GM12872 (cell line): ENCODE results near the gene CLSTN2.

ENCODE experiments used
- TF ChIP-seq, protein P1 (sequence below): IDR thresholded peaks from 3 replicates; pipeline ENCODE4 v1.5.1; 2011; ENCODE audit warnings: low read depth, mild to moderate bottlenecking, low read length, moderate library complexity; ENCODE audit not compliant: insufficient read depth

Gene CLSTN2

DNA sequence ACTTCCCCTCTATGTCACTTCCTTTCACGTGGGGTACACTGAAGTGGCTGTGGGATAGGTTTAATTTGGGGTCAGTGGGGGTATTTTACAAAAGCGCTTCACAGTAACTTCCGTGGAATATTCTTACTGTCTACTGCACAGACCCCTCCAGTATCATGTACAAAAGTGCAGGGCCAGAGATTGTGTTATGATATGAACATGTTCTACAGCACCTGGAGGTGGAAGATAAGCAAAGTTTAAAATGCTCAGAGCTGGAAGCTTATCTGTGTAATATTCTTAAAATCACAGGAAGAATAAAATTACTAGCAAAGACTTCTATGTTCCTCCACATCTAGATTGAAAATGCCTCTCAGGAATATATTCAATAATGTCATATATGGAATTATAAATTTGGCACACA is 658.8 kb downstream of the CLSTN2 start:
- TF ChIP-seq, protein P1, sequence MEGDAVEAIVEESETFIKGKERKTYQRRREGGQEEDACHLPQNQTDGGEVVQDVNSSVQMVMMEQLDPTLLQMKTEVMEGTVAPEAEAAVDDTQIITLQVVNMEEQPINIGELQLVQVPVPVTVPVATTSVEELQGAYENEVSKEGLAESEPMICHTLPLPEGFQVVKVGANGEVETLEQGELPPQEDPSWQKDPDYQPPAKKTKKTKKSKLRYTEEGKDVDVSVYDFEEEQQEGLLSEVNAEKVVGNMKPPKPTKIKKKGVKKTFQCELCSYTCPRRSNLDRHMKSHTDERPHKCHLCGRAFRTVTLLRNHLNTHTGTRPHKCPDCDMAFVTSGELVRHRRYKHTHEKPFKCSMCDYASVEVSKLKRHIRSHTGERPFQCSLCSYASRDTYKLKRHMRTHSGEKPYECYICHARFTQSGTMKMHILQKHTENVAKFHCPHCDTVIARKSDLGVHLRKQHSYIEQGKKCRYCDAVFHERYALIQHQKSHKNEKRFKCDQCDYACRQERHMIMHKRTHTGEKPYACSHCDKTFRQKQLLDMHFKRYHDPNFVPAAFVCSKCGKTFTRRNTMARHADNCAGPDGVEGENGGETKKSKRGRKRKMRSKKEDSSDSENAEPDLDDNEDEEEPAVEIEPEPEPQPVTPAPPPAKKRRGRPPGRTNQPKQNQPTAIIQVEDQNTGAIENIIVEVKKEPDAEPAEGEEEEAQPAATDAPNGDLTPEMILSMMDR = no peak

DNA sequence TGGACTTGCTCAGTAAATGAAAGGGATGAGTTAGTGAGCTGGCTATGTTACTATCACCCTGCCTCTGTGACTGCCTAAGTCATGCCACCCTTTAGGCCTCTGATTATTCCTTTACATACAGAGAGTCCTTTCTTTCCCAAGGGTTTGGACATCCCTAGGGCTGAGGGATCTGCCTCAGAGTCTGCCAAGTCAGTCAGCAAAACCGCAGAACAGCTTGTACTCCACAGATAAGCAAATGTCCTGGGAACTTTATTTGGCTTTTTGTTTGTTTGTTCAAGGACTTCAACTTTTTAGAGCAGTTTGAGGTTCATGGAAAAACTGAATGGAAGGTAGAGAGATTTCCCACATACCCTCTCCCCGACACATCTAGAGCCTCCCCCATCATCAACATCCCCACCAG is 660.3 kb downstream of the CLSTN2 start:
- TF ChIP-seq, protein P1 = no peak

DNA sequence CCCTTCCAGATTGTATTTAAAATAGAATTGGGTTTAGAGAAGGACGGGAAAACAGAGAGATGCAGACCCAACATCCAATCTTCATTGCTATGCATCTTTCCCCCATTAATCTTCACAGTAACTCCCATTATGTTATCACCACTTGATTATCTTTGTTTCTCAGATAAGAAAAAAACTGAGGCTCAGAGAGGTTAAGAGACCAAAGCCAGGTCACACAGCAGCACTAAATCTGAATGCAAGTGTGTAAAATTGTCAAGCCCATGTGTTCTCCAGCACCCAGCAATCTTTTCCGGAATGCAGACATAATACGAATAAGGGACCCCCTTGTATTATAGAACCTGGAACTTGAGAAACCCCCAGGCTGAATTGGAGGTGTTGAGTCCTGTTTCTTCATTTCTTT is 662.4 kb downstream of the CLSTN2 start:
- TF ChIP-seq, protein P1 = no peak

DNA sequence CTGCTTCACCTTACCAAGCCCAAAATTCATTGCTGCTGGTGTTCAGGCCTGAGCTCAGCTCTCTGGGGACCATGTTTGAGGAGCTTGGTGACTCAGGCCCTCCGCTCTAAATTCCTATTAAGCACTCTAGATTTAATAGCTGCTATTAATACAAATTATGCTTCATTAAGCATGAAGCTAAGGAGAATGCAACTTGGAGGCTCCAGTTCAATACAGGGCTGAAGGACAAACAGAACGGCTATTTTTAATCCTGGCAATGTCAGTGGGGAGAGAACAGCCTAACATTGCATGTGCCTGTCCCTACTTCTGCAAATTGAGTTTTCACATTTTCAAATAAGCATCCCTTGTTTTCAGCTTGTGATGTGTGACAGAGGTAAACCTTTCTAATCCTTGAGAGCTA is 662.8 kb downstream of the CLSTN2 start:
- TF ChIP-seq, protein P1 = no peak

DNA sequence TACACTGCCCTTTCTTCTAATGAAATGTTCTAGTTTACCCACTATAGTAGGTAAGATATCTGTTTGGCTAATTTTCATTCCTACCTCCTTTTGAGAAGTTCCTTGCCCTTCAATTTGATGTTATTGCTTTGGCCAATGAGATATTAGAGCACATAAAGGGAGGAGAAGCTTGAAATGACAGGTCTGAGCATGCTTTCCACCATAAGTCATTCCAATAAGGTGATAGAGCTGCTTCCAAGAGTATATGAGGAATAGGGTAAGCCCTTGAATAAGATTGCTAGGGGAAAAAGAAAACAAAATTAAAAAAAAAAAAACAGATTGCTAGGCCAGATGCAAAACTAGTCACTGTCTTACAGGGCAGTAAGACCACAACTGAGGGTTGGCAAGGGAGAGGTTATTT is 664.0 kb downstream of the CLSTN2 start:
- TF ChIP-seq, protein P1 = no peak

DNA sequence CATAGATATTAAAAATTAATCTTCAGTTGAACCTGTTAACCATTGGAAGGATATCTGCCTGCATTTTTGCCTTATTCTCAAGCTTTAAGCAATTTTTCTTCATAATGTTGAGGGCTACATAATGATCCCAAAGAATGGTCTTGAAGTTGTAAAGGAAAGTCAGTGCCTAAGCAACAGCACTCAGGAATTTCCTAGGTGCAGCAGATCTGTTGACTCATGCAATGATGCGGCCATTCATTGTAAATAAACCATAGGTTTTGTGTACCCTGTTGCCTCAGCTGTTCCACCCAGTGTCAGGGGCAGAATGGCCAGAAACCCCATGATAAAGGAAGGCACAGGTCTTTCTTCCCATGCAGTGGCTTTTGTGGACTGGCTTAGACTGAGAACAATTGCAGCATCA is 664.5 kb downstream of the CLSTN2 start:
- TF ChIP-seq, protein P1 = no peak

DNA sequence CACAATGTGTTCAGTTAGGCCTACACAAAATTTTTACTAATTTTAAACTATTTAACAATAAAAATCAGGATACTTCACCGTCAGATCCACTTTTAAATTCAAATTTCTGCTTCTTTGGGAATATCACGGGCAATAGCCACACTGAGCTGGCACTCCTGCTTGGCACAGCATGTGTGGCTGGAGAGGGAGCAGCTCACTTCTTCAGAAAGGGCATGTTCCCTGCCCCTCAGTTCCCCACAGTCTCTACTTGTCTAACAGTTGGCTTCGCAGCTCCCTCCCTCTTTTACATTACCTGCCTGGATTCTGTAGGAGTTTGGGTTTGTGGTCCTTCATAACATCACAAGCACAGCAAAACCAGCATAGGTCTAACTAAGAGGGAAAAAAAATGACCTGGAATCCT is 666.9 kb downstream of the CLSTN2 start:
- TF ChIP-seq, protein P1 = no peak

DNA sequence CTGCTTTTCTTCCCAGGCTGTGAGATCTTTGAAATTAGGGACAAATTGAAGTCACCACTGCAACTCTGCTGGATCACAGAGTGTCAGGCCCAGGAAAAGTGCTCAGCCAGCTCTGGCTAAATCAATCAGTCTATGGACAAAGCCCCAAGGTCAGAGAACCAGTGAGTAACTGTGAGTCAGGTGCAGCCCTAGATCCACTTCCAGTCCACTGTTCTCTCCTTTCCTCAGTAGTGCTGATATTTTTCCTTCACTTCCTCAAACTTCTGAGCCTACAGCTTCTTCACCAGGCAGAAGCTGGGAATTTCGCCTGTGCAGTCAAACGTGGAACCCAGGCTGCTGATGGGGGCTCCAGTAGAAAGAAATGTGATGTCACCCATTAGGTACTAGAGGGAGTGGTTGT is 667.8 kb downstream of the CLSTN2 start:
- TF ChIP-seq, protein P1 = no peak
